BE2C (cell line): ENCODE measurements around the gene APOL3. TPM values are rescaled to one million over a fixed set of nuclear protein-coding genes. Genes with fewer than 3 reads are reported as not detected.
"Not testable (repeated sequence)": the region's sequence is repeated elsewhere in the genome, so short reads cannot be mapped to it uniquely, and the experiment has no call there.

Experiments
- DNase-seq: peaks from one replicate; pipeline ENCODE4 v3.0.0-alpha.2; 2020
- H3K27me3 ChIP-seq: fragments of 250-450 bp; sonication (Bioruptor Pico); 2 replicates; pipeline ENCODE4 v1.5.1; 2020; ENCODE audit warnings: mild to moderate bottlenecking
- H3K36me3 ChIP-seq: fragments of 250-450 bp; sonication (Bioruptor Pico); 2 replicates; pipeline ENCODE4 v1.5.1; 2020; ENCODE audit warnings: mild to moderate bottlenecking
- H3K4me1 ChIP-seq: fragments of 250-450 bp; sonication (Bioruptor Pico); 2 replicates; pipeline ENCODE4 v1.5.1; 2020
- H3K4me3 ChIP-seq: 2 replicates; pipeline ENCODE4 v1.5.1; 2011; ENCODE audit warnings: low read depth, low read length
- H3K9me3 ChIP-seq: fragments of 250-450 bp; sonication (Bioruptor Pico); 2 replicates; pipeline ENCODE4 v1.5.1; 2020
- polyA plus RNA-seq: library from polyadenylated mRNA; unstranded; fragments of >200 nt; gene quantifications from one replicate; pipeline ENCODE4 v1.2.1, GENCODE V29; 2012; ENCODE audit warnings: low read depth, missing spikeins; ENCODE audit not compliant: insufficient read length, insufficient read depth
- TF ChIP-seq, protein P1 (sequence below): IDR thresholded peaks from 2 replicates; pipeline ENCODE4 v1.5.1; 2012; ENCODE audit warnings: mild to moderate bottlenecking, low read depth, low read length

APOL3 gene, protein sequence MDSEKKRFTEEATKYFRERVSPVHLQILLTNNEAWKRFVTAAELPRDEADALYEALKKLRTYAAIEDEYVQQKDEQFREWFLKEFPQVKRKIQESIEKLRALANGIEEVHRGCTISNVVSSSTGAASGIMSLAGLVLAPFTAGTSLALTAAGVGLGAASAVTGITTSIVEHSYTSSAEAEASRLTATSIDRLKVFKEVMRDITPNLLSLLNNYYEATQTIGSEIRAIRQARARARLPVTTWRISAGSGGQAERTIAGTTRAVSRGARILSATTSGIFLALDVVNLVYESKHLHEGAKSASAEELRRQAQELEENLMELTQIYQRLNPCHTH
- not detected for polyA plus RNA-seq

GRCh38 chr22:36160499-36160942, at the start of gene APOL3:
APOL3 (minus strand) TSS chr22:36160755; CDS start chr22:36149055, 11,700 bp downstream.
- Histone ChIP-seq H3K27me3 (no peaks in the 10 kb centered on the region), H3K4me3 (no peak within 1 kb of the TSS), H3K36me3 (no peaks in the 10 kb centered on the region), H3K9me3 (no peaks in the 10 kb centered on the region), H3K4me1 (no peaks in the 10 kb centered on the region)
- DNase-seq = no peak
- TF ChIP-seq, protein P1, sequence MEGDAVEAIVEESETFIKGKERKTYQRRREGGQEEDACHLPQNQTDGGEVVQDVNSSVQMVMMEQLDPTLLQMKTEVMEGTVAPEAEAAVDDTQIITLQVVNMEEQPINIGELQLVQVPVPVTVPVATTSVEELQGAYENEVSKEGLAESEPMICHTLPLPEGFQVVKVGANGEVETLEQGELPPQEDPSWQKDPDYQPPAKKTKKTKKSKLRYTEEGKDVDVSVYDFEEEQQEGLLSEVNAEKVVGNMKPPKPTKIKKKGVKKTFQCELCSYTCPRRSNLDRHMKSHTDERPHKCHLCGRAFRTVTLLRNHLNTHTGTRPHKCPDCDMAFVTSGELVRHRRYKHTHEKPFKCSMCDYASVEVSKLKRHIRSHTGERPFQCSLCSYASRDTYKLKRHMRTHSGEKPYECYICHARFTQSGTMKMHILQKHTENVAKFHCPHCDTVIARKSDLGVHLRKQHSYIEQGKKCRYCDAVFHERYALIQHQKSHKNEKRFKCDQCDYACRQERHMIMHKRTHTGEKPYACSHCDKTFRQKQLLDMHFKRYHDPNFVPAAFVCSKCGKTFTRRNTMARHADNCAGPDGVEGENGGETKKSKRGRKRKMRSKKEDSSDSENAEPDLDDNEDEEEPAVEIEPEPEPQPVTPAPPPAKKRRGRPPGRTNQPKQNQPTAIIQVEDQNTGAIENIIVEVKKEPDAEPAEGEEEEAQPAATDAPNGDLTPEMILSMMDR = no peak

DNA sequence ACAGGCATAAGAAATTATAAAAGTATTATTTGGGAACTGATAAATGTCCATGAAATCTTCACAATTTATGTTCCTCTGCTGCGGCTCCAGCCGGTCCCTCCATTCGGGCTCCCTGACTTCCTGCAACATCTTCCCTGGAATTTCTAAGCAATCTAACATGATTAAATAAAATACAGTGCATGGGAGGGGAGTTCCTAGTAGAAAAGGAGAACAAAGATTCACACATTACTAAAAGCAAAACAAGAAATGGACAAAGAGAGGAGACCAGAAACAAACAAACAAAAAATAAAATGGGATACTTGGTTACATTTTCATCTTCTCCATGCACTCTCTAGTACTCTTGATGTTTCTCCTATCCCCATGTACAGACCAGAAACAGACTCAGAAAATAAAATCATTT, 49.7 kb upstream of the APOL3 start:
- TF ChIP-seq, protein P1 = no peak
- DNase-seq = no peak
- Histone ChIP-seq H3K36me3 (no peaks in the 10 kb centered on the region; the same call in 1 of the 2 replicates), H3K27me3 (peaks cover 5% of the 10 kb centered on the region; the same call in 1 of the 2 replicates), H3K9me3 (peaks cover 3% of the 10 kb centered on the region; the same call in 1 of the 2 replicates), H3K4me3 (no peak overlapping the region), H3K4me1 (no peaks in the 10 kb centered on the region)

DNA sequence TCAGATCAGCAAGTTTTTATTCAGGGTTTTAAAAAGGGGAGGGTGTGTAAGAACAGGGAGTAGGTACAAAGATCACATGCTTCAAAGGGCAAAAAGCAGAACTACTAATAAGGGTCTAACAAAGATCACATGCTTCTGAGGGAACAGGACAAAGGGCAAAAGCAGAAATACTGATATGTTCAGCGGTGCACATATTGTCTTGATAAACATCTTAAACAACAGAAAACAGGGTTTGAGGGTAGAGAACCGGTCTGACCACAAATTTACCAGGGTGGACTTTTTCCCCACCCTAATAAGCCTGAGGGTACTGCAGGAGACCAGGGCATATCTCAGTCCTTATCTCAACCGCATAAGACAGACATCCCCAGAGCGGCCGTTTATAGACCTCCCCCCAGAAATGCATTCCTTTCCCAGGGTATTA, 48.9 kb upstream of the APOL3 start:
- H3K36me3 ChIP-seq, H3K9me3 ChIP-seq, H3K4me3 ChIP-seq, H3K4me1 ChIP-seq, DNase-seq, H3K27me3 ChIP-seq: not testable (repeated sequence)

- Histone ChIP-seq H3K27me3 (no peaks in the 10 kb centered on the region), H3K4me1 (no peaks in the 10 kb centered on the region), H3K9me3 (peaks cover 3% of the 10 kb centered on the region; the same call in 1 of the 2 replicates), H3K36me3 (no peaks in the 10 kb centered on the region), H3K4me3 (no peak overlapping the region)
- TF ChIP-seq, protein P1 = no peak
- no peak for DNase-seq
Observed at GRCh38 chr22:36208914-36209313, 48.4 kb upstream of the APOL3 start.

DNA sequence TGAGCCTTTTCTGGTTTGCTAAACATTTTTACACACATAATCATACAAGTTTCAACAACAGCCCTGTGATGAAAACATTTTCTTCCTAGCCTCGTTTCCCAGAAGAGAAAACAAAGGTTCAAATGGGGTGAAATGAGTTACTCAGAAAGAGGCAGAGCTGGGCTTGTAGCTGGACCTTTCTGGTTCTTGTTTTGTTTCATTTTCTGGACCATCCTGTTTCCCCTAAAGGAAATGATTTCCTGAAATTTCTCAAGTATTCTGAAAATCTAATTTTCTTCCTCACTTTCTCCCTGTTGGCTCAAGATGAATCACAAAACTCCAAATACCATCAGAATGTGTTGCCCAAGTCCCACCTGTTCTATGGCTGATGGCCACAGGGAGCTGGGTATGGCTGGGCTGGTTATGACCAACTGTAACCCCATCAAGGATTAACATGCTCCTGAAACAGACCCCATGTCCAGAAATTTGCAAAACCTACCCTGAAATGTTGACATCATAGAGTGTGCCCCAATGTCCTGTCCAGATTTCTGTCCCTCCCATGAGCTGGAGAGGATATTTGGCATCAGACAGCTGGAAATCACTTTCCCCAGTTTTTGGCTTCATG, 47.7 kb upstream of the APOL3 start:
- Histone ChIP-seq H3K36me3 (no peaks in the 10 kb centered on the region), H3K4me3 (no peak overlapping the region), H3K9me3 (peaks cover 3% of the 10 kb centered on the region; the same call in 1 of the 2 replicates), H3K27me3 (no peaks in the 10 kb centered on the region), H3K4me1 (no peaks in the 10 kb centered on the region)
- TF ChIP-seq, protein P1 = no peak
- no peak for DNase-seq

- TF ChIP-seq, protein P1 = no peak
- Histone ChIP-seq H3K9me3 (peaks cover 3% of the 10 kb centered on the region; the same call in 1 of the 2 replicates), H3K4me3 (no peak overlapping the region), H3K36me3 (no peaks in the 10 kb centered on the region), H3K27me3 (no peaks in the 10 kb centered on the region), H3K4me1 (no peaks in the 10 kb centered on the region; the same call in 1 of the 2 replicates)
- DNase-seq = no peak
Observed at GRCh38 chr22:36206255-36206654, 45.7 kb upstream of the APOL3 start.

DNA sequence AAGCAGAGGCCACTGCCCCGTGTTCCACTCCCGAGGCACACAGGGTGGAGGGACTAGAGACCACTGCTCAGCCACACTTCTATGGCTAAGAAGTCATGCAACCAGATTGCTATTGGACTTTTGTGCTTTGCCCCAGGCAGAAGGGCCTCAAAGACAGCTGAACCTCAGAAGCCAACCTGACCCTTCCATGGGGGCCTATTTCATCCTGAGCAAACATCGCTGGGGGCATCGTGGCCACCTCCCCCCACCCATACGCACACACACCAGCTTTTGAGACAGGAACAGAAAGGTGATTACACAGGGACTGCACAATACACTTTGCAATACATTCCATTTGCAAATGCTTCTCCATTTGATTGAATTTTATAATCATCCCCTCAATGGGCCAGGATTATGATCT, 45.0 kb upstream of the APOL3 start:
- not testable (repeated sequence) for H3K36me3 ChIP-seq, H3K4me1 ChIP-seq, DNase-seq, H3K9me3 ChIP-seq, H3K4me3 ChIP-seq, H3K27me3 ChIP-seq
